SK-MEL-5 (cell line): Measurements from ENCODE around the gene KLC4. TPM values are rescaled to one million over a fixed set of nuclear protein-coding genes. Genes with fewer than 3 reads are reported as not detected.
A peak's percentile ranks its signal among the peaks of the same experiment; 100 is the strongest.
"Not testable (repeated sequence)": the region's sequence is repeated elsewhere in the genome, so short reads cannot be mapped to it uniquely, and the experiment has no call there.

Source experiments
- DNase-seq: peaks from one replicate; pipeline ENCODE4 v3.0.0-alpha.2; 2016; ENCODE audit warnings: low read depth, low spot score
- in situ Hi-C: cut with HindIII; loops from 2 replicates; pipeline ENCODE4 v1.10.0; 2016; ENCODE audit warnings: low sequenced_read_pairs, high pct_unique_total_duplicates, low pct_unique_long_range_greater_than_20kb
- total RNA-seq: library from RNA; depleted of rRNA; stranded (reverse); fragments of >200 nt; shearing (Covaris generic); gene quantifications from 2 replicates; pipeline ENCODE4 v1.2.3, GENCODE V29; 2014; rRNA removed

Gene KLC4
- total RNA-seq, 1 experiment from 2014 or later: 6.8 TPM

DNA sequence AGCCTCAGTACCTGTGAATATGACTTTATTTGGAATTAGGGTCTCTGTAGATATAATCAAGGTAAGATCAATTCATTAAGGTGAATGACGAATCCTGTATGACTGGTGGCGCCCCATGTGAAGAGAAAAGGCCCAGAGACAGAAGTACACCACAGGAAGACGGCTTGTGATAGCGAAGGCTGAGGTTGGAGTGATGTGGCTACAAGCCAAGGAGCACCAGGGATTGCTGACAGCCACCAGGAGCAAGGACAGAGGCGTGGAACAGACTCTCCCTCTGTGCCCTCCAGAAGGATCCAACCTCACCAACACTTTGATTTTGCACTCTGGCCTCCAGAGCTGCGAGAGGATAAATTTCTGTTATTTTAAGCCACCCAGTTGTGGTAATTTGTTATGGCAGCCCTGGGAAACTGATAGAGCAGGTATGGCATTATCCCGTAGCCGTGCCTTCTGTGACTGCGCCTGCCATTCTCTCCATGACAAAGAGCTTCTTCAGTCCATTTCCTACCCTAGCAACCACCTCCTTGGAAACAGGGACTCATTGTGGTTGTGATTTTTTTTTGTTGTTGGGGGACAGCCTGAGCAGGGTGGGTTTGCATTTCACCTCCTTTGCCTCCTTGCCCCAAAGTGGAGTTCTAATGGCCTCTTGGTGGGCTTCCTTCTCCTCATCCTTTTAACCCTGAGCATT is 46.2 kb downstream of the KLC4 start:
- in situ Hi-C loops: no loop called here
- DNase-seq: no peak

GRCh38 chr6:43107344-43108062 is 48.1 kb downstream of the KLC4 start:
- no peak for DNase-seq
- in situ Hi-C loops: no loop called here

- no peak for DNase-seq
- in situ Hi-C loops: no loop called here
Measured at GRCh38 chr6:43113431-43114260, 54.2 kb downstream of the KLC4 start.

- no peak for DNase-seq
Measured at GRCh38 chr6:43115365-43115764, 55.9 kb downstream of the KLC4 start.

GRCh38 chr6:43117466-43117865 is 58.0 kb downstream of the KLC4 start:
- DNase-seq, in situ Hi-C loops: not testable (repeated sequence)

More at GRCh38 chr6:43115365-43115764, 55.9 kb downstream of the KLC4 start:
- in situ Hi-C loops: no loop called here

GRCh38 chr6:43119482-43119881 is 60.1 kb downstream of the KLC4 start:
- in situ Hi-C loops: no loop called here
- no peak for DNase-seq

DNA sequence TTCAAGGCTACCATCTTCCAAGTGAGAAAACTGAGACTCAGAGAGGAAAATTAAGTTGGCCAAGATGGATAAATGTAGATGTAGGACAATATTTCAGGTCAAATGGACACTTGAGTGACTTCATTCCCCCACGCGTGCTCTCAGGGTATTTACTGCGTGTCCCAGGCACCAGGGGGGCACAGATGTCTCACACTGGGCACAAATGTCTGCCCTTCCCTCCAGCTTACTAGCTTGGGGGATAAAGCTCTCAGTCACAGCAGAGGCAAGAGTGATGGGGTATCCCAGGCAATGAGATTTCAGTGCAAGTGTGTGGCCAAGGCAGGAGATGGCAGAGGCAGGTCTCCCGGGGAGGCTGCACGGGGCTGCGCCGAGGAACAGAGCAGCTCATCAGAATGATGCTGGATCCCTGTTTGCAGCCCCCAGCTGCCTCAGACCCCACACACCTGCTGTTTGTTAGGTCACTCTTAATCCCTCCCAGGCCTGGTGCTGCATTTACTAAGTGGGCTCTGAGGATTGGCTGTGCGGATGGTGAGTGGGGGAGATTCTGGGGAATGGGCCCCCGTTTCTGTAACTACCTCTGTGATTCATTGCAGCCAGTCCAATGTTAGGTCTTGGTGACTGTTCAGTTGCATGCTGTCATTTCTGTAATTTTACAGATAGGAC is 60.8 kb downstream of the KLC4 start:
- no peak for DNase-seq
- in situ Hi-C loops: no loop called here

GRCh38 chr6:43120944-43121913 is 61.8 kb downstream of the KLC4 start:
- DNase-seq: peak; percentile 72

DNA sequence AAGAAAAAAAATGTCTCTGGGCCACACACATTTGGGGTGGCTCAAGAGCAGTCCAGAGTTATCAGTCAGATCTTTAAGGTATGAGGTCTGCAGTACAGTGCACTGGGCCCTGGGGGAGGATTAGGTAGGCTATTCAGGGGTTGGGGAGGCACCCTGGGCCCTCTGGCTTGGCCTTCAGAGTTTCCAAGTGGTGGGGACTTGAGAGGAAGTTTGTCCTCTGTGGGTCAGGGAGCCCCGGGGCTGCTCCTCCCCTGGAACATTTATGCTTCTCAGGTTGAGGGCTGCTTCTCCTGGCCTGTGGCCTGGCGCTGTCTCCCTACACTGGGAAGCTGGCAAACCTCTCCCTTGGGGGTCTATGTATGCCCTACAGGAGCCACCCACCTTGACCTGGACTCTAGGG is 62.7 kb downstream of the KLC4 start:
- in situ Hi-C loops: no loop called here
- no peak for DNase-seq

More at GRCh38 chr6:43120944-43121913, 61.8 kb downstream of the KLC4 start:
- in situ Hi-C loops: no loop called here

DNA sequence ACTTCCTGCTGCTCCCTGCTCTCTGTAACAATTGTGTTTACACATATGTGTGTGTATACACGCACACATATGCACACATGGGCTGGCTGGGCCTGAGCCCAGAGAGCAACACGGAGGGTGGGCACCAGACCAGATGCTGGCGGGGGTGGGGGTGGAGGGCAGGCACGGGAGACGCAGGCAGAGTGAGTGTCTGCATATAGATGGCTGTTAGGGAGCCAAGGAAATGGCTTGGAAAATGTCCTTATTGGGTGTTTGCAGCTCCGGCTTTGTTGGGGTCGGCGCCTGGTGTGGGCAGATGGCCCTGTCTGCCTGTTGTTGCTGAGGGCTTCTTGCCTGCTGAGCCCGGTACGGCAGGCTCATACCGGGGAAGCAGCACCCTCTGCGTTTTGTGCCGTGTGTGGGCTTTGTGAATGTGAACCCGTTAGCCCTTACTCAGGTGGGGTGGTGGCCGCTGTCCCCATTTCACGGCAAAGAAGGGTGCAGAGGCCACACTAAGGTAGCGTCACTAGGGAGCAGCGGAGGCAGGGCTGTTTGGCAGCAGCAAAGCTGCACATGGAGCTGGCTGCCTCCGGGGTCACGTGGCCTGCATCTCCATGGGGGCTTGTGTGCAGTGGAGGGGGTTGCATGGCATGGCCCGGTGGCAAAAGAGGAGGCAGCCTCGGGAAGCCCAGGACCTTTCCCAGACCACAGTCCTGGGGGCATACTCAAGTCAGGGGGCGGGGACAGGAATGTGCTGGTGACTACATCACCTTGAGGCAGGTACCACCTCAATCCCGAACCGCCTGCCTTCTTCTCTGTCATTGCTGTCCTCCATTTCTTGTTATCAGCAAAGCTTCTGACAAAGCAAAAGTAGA is 64.3 kb downstream of the KLC4 start:
- in situ Hi-C loops: no loop called here
- no peak for DNase-seq

DNA sequence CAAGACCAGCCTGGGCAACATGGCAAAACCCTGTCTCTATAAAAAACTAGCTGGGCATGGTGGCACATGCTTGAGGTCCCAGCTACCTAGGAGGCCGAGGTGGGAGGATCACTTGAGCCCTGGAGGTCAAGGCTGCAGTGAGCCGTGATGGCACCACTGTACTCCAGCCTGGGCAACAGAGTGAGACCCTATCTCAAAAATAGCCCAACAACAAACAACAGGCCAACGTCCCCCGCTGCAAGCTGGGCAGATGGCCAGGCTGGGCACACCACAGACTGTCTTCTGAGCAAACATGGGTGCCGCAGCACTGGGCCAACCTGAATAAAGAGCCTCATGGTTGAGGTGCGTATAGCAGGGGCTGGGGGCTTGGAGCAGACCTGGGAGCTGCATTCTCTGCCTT is 65.0 kb downstream of the KLC4 start:
- in situ Hi-C loops: no loop called here
- DNase-seq: no peak

Other genes with a start within 250 kb of the KLC4 start
- gene RPL7L1, start 180.0 kb upstream of the KLC4 start, total RNA-seq: 110 and 112 TPM in 2 replicates
- gene PTCRA, start 143.6 kb upstream of the KLC4 start, total RNA-seq: 6.2 and 9.7 TPM in 2 replicates
- gene CNPY3, start 130.2 kb upstream of the KLC4 start, total RNA-seq: 38.6 and 40.1 TPM in 2 replicates
- 0.34 TPM in 1 of 2 replicates, not detected in the other for gene GNMT, start 98.9 kb upstream of the KLC4 start, total RNA-seq
- gene PEX6, start 80.5 kb upstream of the KLC4 start, total RNA-seq: 15.2 and 18.4 TPM in 2 replicates
- gene PPP2R5D, start 75.1 kb upstream of the KLC4 start, total RNA-seq: 37.3 and 39.1 TPM in 2 replicates
- gene MEA1, start 45.7 kb upstream of the KLC4 start, total RNA-seq: 66.6 and 79.1 TPM in 2 replicates
- gene KLHDC3, start 45.4 kb upstream of the KLC4 start, total RNA-seq: 61.6 and 67.9 TPM in 2 replicates
- 81.9 and 89.9 TPM in 2 replicates for gene RRP36, start 38.0 kb upstream of the KLC4 start, total RNA-seq
- gene CUL7, start 5.8 kb upstream of the KLC4 start, total RNA-seq: 18.8 and 20.2 TPM in 2 replicates
- gene MRPL2, start 197 bp upstream of the KLC4 start, total RNA-seq: 49.9 and 51.9 TPM in 2 replicates
- 19.7 TPM in 2 replicates for gene PTK7, start 16.7 kb downstream of the KLC4 start, total RNA-seq
- gene SRF, start 111.6 kb downstream of the KLC4 start, total RNA-seq: 16.4 and 17.6 TPM in 2 replicates
- gene CUL9, start 122.6 kb downstream of the KLC4 start, total RNA-seq: 16.7 and 18.1 TPM in 2 replicates
- 108 and 109 TPM in 2 replicates for gene DNPH1, start 169.8 kb downstream of the KLC4 start, total RNA-seq
- not detected in 2 replicates for gene TTBK1, start 183.8 kb downstream of the KLC4 start, total RNA-seq
- gene SLC22A7, start 238.6 kb downstream of the KLC4 start, total RNA-seq: not detected in 2 replicates
- not detected in 2 replicates for gene CRIP3, start 249.2 kb downstream of the KLC4 start, total RNA-seq